Natural killer cell (primary cell): Measurements from ENCODE around the gene TSPAN33. TPM values are rescaled to one million over a fixed set of nuclear protein-coding genes. Genes with fewer than 3 reads are reported as not detected.
"Not testable (repeated sequence)": the region's sequence is repeated elsewhere in the genome, so short reads cannot be mapped to it uniquely, and the experiment has no call there.

ENCODE experiments used
- ATAC-seq, 3 donors: fragments of 150-1000 bp in 2 of 3; fragments of 200-7000 bp in 1 of 3; cut with Tn5 transposase; 1 replicate in 1 of 3; 2 replicates in 2 of 3; pipeline ENCODE4 v1.10.0; 2021; ENCODE audit warnings: mild to moderate bottlenecking in 2 of 3, moderate library complexity in 2 of 3
- DNase-seq, 2 donors: peaks; one replicate each; pipeline versions ENCODE4 v3.0.0 to v3.0.0-alpha.2; 2013 to 2021; ENCODE audit warnings: mixed read lengths in 1 of 2
- H3K27ac ChIP-seq: one replicate; pipeline ENCODE4 v1.5.1; 2013; ENCODE audit warnings: mild to moderate bottlenecking, low read length
- H3K27me3 ChIP-seq: one replicate; pipeline ENCODE4 v1.6.1; 2013; ENCODE audit warnings: low read length; ENCODE audit not compliant: control insufficient read depth, insufficient read depth
- H3K36me3 ChIP-seq: one replicate; pipeline ENCODE4 v1.6.1; 2013; ENCODE audit warnings: low read length; ENCODE audit not compliant: control insufficient read depth, insufficient read depth
- H3K4me1 ChIP-seq: one replicate; pipeline ENCODE4 v1.6.1; 2013; ENCODE audit warnings: low read length; ENCODE audit not compliant: control insufficient read depth, insufficient read depth
- H3K4me3 ChIP-seq: one replicate; pipeline ENCODE4 v1.5.1; 2013; ENCODE audit warnings: low read length
- H3K9me3 ChIP-seq: one replicate; pipeline ENCODE4 v1.6.1; 2013; ENCODE audit warnings: low read length; ENCODE audit not compliant: control insufficient read depth, insufficient read depth
- H3K27ac Mint-ChIP-seq, 2 donors: one replicate each; pipeline ENCODE4 v1.8.0; 2022; ENCODE audit warnings: mild to moderate bottlenecking in 2 of 2, mixed read lengths in 2 of 2, moderate library complexity in 1 of 2
- H3K27me3 Mint-ChIP-seq, 2 donors: one replicate each; pipeline ENCODE4 v1.8.0; 2022; ENCODE audit warnings: low read depth in 2 of 2, mixed read lengths in 2 of 2
- H3K36me3 Mint-ChIP-seq: one replicate; pipeline ENCODE4 v1.8.0; 2022; ENCODE audit warnings: mixed read lengths
- H3K4me1 Mint-ChIP-seq, 2 donors: one replicate each; pipeline ENCODE4 v1.8.0; 2022; ENCODE audit warnings: mixed read lengths in 2 of 2
- H3K4me3 Mint-ChIP-seq: one replicate; pipeline ENCODE4 v1.8.0; 2022; ENCODE audit warnings: mild to moderate bottlenecking, moderate library complexity, mixed read lengths
- H3K9me3 Mint-ChIP-seq, 2 donors: one replicate each; pipeline ENCODE4 v1.8.0; 2022; ENCODE audit warnings: mixed read lengths in 2 of 2
- CTCF ChIP-seq: fragments of 200-600 bp; IDR thresholded peaks from one replicate; pipeline ENCODE4 v1.8.0; 2022; ENCODE audit warnings: antibody characterized with exemption
- WGBS: methylation state at CpG from one replicate; pipeline ENCODE4 v1.1.7; 2013; ENCODE audit warnings: missing lambda C conversion rate; ENCODE audit not compliant: insufficient coverage; 5-methylcytosine and 5-hydroxymethylcytosine counted together
- intact Hi-C: fragments of 100-400 bp; cut with micrococcal nuclease; formaldehyde crosslinking; loops from one replicate; pipeline ENCODE4 v1.14.2; 2022
- total RNA-seq, 4 donors: library from RNA; stranded (reverse); fragments of 120-200 nt in 1 of 4; gene quantifications; one replicate each; pipeline versions ENCODE4 v1.2.3 to v1.2.4, GENCODE V29; 2013 to 2022

Gene TSPAN33
- total RNA-seq, 3 donors from 2014 or later (not counting 1 experiment from before 2014, with no cell fraction given) = 4.0 to 7.2 (median 5.1) TPM

GRCh38 chr7:129118976-129119375, 25.5 kb upstream of the TSPAN33 start:
- H3K27me3 Mint-ChIP-seq = peaks cover 6 to 11% of the 10 kb centered on the region in 2 donors
- Histone ChIP-seq H3K27me3 (no peaks in the 10 kb centered on the region), H3K4me3 (no peak overlapping the region), H3K9me3 (peaks cover 2% of the 10 kb centered on the region), H3K36me3 (no peaks in the 10 kb centered on the region), H3K4me1 (peaks cover 6% of the 10 kb centered on the region), H3K27ac (no peak overlapping the region)
- 50% methylated on average over 2 of the region's 3 CpGs for whole genome bisulfite sequencing
- intact Hi-C loops = no loop called here
- DNase-seq (no peak), ATAC-seq (no peak)
- no peaks in the 10 kb centered on the region for H3K36me3 Mint-ChIP-seq
- no peaks in the 10 kb centered on the region for H3K9me3 Mint-ChIP-seq
- TF ChIP-seq CTCF = no peak
- no peak overlapping the region for H3K4me3 Mint-ChIP-seq
- H3K4me1 Mint-ChIP-seq = no peaks in the 10 kb centered on the region
- H3K27ac Mint-ChIP-seq = no peak overlapping the region

- H3K27ac ChIP-seq, H3K4me3 ChIP-seq, H3K27ac Mint-ChIP-seq, H3K27me3 ChIP-seq, H3K4me1 Mint-ChIP-seq, H3K36me3 Mint-ChIP-seq, H3K9me3 Mint-ChIP-seq, H3K36me3 ChIP-seq, H3K4me3 Mint-ChIP-seq, H3K4me1 ChIP-seq, intact Hi-C loops, ATAC-seq, DNase-seq, H3K9me3 ChIP-seq: not testable (repeated sequence)
- 95% methylated on average over 3 of the region's 3 CpGs for WGBS
- H3K27me3 Mint-ChIP-seq = peaks cover 6 to 14% of the 10 kb centered on the region in 2 donors
Measured at GRCh38 chr7:129121501-129122077, 22.9 kb upstream of the TSPAN33 start.

GRCh38 chr7:129122078-129122750, 22.3 kb upstream of the TSPAN33 start:
- ATAC-seq (no peak), DNase-seq (no peak)
- Histone ChIP-seq H3K9me3 (peaks cover 2% of the 10 kb centered on the region), H3K27ac (no peak overlapping the region), H3K4me1 (peaks cover 6% of the 10 kb centered on the region), H3K36me3 (no peaks in the 10 kb centered on the region), H3K4me3 (no peak overlapping the region), H3K27me3 (no peaks in the 10 kb centered on the region)
- Mint-ChIP-seq H3K27me3 (peaks cover 6 to 14% of the 10 kb centered on the region in 2 donors), H3K27ac (no peak overlapping the region), H3K9me3 (no peaks in the 10 kb centered on the region), H3K4me1 (no peaks in the 10 kb centered on the region), H3K36me3 (no peaks in the 10 kb centered on the region), H3K4me3 (no peak overlapping the region)
- no peak for TF ChIP-seq CTCF
- WGBS = 35% methylated on average over 2 of the region's 2 CpGs
- intact Hi-C loops = no loop called here

- no peak overlapping the region for H3K4me3 Mint-ChIP-seq
- no peak overlapping the region for H3K27ac ChIP-seq
- H3K4me3 ChIP-seq = no peak overlapping the region
- no peak overlapping the region for H3K27ac Mint-ChIP-seq
- peaks cover 6 to 14% of the 10 kb centered on the region in 2 donors for H3K27me3 Mint-ChIP-seq
- H3K9me3 ChIP-seq = peaks cover 2% of the 10 kb centered on the region
- no peaks in the 10 kb centered on the region for H3K9me3 Mint-ChIP-seq
- H3K36me3 Mint-ChIP-seq = no peaks in the 10 kb centered on the region
- 24% methylated on average over 4 of the region's 4 CpGs for WGBS
- ATAC-seq (peak in 2 of 3 donors; percentile 29 to 46), DNase-seq (peak in 1 of 2 donors; percentile 13)
- no peaks in the 10 kb centered on the region for H3K4me1 Mint-ChIP-seq
- no peaks in the 10 kb centered on the region for H3K27me3 ChIP-seq
- intact Hi-C loops = no loop called here
- no peak for TF ChIP-seq CTCF
- peaks cover 6% of the 10 kb centered on the region for H3K4me1 ChIP-seq
- no peaks in the 10 kb centered on the region for H3K36me3 ChIP-seq
Measured at GRCh38 chr7:129122751-129123509, 21.6 kb upstream of the TSPAN33 start.
